ENCODE results near the gene PON1. TPM values are rescaled to one million over a fixed set of nuclear protein-coding genes. Genes with fewer than 3 reads are reported as not detected.

The PON1 gene
- polyA plus RNA-seq, 1 of the 3 experiments (the other 2 are of a cell fraction), result not detected

- ChIA-PET CTCF (no interaction called here), POLR2A (no interaction called here)
- no peaks in the 10 kb centered on the region for H3K9me3 ChIP-seq
- no peak overlapping the region for H3K4me2 ChIP-seq
- no peak for DNase-seq
- H3K4me1 ChIP-seq (ENCODE audit: control insufficient read depth in 1 of 2, insufficient read depth in 2 of 2, low read depth in 1 of 2, low read length in 1 of 2), result no peaks in the 10 kb centered on the region
- no peaks in the 10 kb centered on the region for H3K27me3 ChIP-seq (ENCODE audit: insufficient read depth)
- TF ChIP-seq, protein P1, sequence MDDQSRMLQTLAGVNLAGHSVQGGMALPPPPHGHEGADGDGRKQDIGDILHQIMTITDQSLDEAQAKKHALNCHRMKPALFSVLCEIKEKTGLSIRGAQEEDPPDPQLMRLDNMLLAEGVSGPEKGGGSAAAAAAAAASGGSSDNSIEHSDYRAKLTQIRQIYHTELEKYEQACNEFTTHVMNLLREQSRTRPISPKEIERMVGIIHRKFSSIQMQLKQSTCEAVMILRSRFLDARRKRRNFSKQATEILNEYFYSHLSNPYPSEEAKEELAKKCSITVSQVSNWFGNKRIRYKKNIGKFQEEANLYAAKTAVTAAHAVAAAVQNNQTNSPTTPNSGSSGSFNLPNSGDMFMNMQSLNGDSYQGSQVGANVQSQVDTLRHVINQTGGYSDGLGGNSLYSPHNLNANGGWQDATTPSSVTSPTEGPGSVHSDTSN (IDR thresholded peaks at IDR 0.05), result no peak
- TF ChIP-seq EP300 (IDR thresholded peaks at IDR 0.05; ENCODE audit: borderline replicate concordance in 1 of 2, low read depth in 1 of 2, low read length in 1 of 2) (no peak), RAD21 (IDR thresholded peaks at IDR 0.05; ENCODE audit: low read length) (no peak), RFX5 (IDR thresholded peaks at IDR 0.05; ENCODE audit: low read length) (no peak), SIN3A (IDR thresholded peaks at IDR 0.05; ENCODE audit: borderline replicate concordance, low read depth, low read length) (no peak), MXI1 (IDR thresholded peaks at IDR 0.05; ENCODE audit: low read depth, low read length) (no peak)
- WGBS (ENCODE audit: low lambda C conversion rate), result 44% methylated on average over 3 of the region's 3 CpGs
- H3K27ac ChIP-seq (ENCODE audit: low read depth in 2 of 2, low read length in 1 of 2), result no peak overlapping the region
- H3K36me3 ChIP-seq (replicated peaks in 1 of 2; ENCODE audit: control insufficient read depth in 1 of 2, insufficient read depth in 2 of 2, low read length in 1 of 2), result no peaks in the 10 kb centered on the region
- H3K9me2 ChIP-seq, result no peaks in the 10 kb centered on the region
- H3K9ac ChIP-seq, result no peak overlapping the region
- no peaks in the 10 kb centered on the region for H3K79me2 ChIP-seq (ENCODE audit: insufficient read depth)
- H2AFZ ChIP-seq (ENCODE audit: low read depth), result no peak overlapping the region
- H4K20me1 ChIP-seq (ENCODE audit: insufficient read depth), result no peaks in the 10 kb centered on the region
- no peak overlapping the region for H3K4me3 ChIP-seq (ENCODE audit: low read depth in 2 of 2, low read length in 1 of 2)
- no peaks in the 10 kb centered on the region for H3F3A ChIP-seq (replicated peaks; ENCODE audit: insufficient read depth)
These were observed 6.4 kb downstream of the PON1 start for GRCh38 chr7:95317966-95318365.

DNA sequence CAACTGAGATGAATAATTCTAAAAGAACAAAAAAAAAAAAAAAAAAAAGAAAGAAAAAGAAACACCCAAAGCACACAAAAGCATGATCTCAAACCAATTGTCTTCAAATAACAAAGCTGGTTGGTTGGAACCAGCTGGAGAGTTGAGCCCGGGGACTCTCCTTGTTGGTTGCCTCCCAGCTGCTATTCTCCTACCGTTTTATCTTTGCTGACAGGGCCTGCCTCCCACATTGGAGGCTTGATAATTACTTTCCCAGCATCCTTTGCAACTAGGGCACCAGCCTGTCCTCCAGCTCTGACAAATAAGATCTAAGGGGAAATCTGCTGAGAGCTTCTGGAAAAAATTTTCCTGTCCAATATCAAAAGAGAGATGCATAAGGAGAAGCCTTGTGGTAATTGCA, 6.8 kb downstream of the PON1 start:
- CTCF ChIA-PET, result no interaction called here

More for the DNA sequence above, 6.8 kb downstream of the PON1 start:
- peak; percentile 17 for DNase-seq
- Histone ChIP-seq H3K79me2 (ENCODE audit: insufficient read depth) (no peaks in the 10 kb centered on the region), H3K9me3 (no peaks in the 10 kb centered on the region), H3K27ac (ENCODE audit: low read depth in 2 of 2, low read length in 1 of 2) (no peak overlapping the region), H3K9me2 (no peaks in the 10 kb centered on the region), H3K9ac (no peak overlapping the region), H3K4me1 (ENCODE audit: control insufficient read depth in 1 of 2, insufficient read depth in 2 of 2, low read depth in 1 of 2, low read length in 1 of 2) (no peaks in the 10 kb centered on the region), H3K4me2 (no peak overlapping the region), H2AFZ (ENCODE audit: low read depth) (no peak overlapping the region), H3K36me3 (replicated peaks in 1 of 2; ENCODE audit: control insufficient read depth in 1 of 2, insufficient read depth in 2 of 2, low read length in 1 of 2) (no peaks in the 10 kb centered on the region), H3K4me3 (ENCODE audit: low read depth in 2 of 2, low read length in 1 of 2) (no peak overlapping the region), H3K27me3 (ENCODE audit: insufficient read depth) (no peaks in the 10 kb centered on the region), H3F3A (replicated peaks; ENCODE audit: insufficient read depth) (no peaks in the 10 kb centered on the region), H4K20me1 (ENCODE audit: insufficient read depth) (no peaks in the 10 kb centered on the region)
- POLR2A ChIA-PET, result no interaction called here
- no peak for TF ChIP-seq TAF1 (IDR thresholded peaks at IDR 0.05; ENCODE audit: borderline replicate concordance, low read depth, low read length)
- TF ChIP-seq RXRA (IDR thresholded peaks at IDR 0.05; ENCODE audit: borderline replicate concordance, low read depth), result no peak
- TF ChIP-seq YY1 (IDR thresholded peaks at IDR 0.05; ENCODE audit: low read depth), result no peak
- no peak for TF ChIP-seq SIN3A (IDR thresholded peaks at IDR 0.05; ENCODE audit: borderline replicate concordance, low read depth, low read length)
- no peak for TF ChIP-seq JUND (IDR thresholded peaks at IDR 0.05)
- no peak for TF ChIP-seq TCF12 (IDR thresholded peaks at IDR 0.05)
- TF ChIP-seq CHD2 (IDR thresholded peaks at IDR 0.05; ENCODE audit: low read length, partially characterized antibody), result no peak
- no peak for TF ChIP-seq GATA2 (CRISPR knock-in tag; IDR thresholded peaks at IDR 0.05)
- TF ChIP-seq MXI1 (IDR thresholded peaks at IDR 0.05; ENCODE audit: low read depth, low read length), result no peak
- TF ChIP-seq TEAD4 (IDR thresholded peaks at IDR 0.05; ENCODE audit: borderline replicate concordance, insufficient read depth), result no peak
- TF ChIP-seq, protein P1 (IDR thresholded peaks at IDR 0.05), result no peak
- TF ChIP-seq IRF3 (IDR thresholded peaks at IDR 0.05; ENCODE audit: low read depth, low read length), result no peak
- no peak for TF ChIP-seq RFX5 (IDR thresholded peaks at IDR 0.05; ENCODE audit: low read length)
- no peak for TF ChIP-seq NFIC (IDR thresholded peaks at IDR 0.05; ENCODE audit: borderline replicate concordance)
- TF ChIP-seq USF2 (IDR thresholded peaks at IDR 0.05; ENCODE audit: borderline replicate concordance, low read depth, low read length), result no peak
- TF ChIP-seq ELF1 (IDR thresholded peaks at IDR 0.05), result no peak
- TF ChIP-seq, protein P2, sequence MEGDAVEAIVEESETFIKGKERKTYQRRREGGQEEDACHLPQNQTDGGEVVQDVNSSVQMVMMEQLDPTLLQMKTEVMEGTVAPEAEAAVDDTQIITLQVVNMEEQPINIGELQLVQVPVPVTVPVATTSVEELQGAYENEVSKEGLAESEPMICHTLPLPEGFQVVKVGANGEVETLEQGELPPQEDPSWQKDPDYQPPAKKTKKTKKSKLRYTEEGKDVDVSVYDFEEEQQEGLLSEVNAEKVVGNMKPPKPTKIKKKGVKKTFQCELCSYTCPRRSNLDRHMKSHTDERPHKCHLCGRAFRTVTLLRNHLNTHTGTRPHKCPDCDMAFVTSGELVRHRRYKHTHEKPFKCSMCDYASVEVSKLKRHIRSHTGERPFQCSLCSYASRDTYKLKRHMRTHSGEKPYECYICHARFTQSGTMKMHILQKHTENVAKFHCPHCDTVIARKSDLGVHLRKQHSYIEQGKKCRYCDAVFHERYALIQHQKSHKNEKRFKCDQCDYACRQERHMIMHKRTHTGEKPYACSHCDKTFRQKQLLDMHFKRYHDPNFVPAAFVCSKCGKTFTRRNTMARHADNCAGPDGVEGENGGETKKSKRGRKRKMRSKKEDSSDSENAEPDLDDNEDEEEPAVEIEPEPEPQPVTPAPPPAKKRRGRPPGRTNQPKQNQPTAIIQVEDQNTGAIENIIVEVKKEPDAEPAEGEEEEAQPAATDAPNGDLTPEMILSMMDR (IDR thresholded peaks at IDR 0.05), result no peak
- TF ChIP-seq SMC3 (IDR thresholded peaks at IDR 0.05; ENCODE audit: low read depth, low read length), result no peak
- TF ChIP-seq RCOR1 (IDR thresholded peaks at IDR 0.05; ENCODE audit: low read length), result no peak
- WGBS (ENCODE audit: low lambda C conversion rate), result 4% methylated on average over 2 of the region's 2 CpGs

Measured in SK-N-SH (cell line).